ENCODE data around the gene ABCB6. TPM values are rescaled to one million over a fixed set of nuclear protein-coding genes. Genes with fewer than 3 reads are reported as not detected.

Gene ABCB6
- total RNA-seq, 1 donor from 2014 or later, result 9.3 TPM

DNA sequence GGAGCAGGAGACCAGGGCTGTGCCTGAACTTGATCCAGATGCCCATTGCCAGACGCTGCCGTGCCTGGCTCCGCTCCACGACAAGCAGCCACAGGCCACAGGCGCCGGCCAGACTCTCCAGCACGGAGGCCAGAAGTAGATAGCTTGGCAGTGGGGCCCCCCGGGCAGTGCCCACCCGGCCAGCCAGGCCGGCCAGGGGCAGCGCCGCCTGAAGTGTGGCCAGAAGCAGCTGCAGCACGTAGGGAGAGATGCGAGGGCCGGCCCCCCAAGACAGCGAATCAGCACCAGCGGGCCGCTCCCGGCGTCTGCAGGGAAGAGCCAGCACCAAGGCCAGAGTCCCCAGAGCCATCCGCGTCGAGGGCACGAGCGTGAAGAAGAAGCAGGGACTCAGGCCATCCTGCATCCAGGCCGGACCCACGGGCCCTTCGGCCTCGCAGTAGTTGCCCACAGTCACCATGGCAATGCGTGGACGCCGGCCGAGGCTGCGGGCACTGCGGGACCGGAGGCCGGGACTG, 484 bp downstream of the ABCB6 start:
- DNase-seq (ENCODE audit: low read depth), result no peak
- H3K4me3 ChIP-seq (ENCODE audit: low read depth, low read length), result peak overlapping the region; percentile 62
- TF ChIP-seq CTCF (conservative IDR thresholded peaks at IDR 0.05; ENCODE audit: low read depth, low read length), result no peak

- TF ChIP-seq CTCF (conservative IDR thresholded peaks at IDR 0.05; ENCODE audit: low read depth, low read length), result no peak
- no peak overlapping the region for H3K4me3 ChIP-seq (ENCODE audit: low read depth, low read length)
- no peak for DNase-seq (ENCODE audit: low read depth)
These were observed 2.2 kb downstream of the ABCB6 start for GRCh38 chr2:219216535-219216915.

DNA sequence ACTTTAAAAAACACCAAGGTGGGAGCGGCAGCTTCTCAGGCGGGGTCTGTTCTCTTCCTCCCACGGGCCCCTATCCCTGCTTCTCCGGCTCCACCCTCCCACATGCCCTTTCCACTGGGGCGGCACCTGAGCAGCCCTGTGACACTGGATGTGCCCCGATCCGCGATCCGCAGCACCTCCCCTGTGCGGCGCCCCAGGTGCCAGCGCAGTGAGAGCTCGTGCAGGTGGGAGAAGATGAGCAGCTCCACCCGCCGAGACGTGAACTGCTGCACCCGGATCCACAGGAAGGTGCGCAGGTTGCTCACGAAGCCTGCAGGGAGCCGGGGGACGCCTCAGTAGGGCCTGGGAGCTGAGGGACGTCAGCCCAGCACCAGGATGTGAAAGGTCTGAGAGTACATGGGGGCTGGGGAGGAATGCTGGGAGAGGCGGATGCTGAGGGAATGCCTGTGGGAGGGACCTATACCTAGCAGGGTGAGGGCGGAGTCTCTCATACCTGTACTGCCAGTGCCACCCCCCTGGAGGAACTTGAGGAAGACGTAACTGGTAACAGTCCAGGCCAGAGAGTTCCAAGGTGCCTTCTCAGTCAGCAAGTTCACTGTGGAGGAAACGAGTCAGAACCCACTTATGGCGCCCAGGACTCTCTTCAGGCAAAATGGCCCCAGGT, 2.8 kb downstream of the ABCB6 start:
- no peak overlapping the region for H3K4me3 ChIP-seq (ENCODE audit: low read depth, low read length)
- no peak for DNase-seq (ENCODE audit: low read depth)
- no peak for TF ChIP-seq CTCF (conservative IDR thresholded peaks at IDR 0.05; ENCODE audit: low read depth, low read length)

- no peak for DNase-seq (ENCODE audit: low read depth)
- no peak for TF ChIP-seq CTCF (conservative IDR thresholded peaks at IDR 0.05; ENCODE audit: low read depth, low read length)
- H3K4me3 ChIP-seq (ENCODE audit: low read depth, low read length), result no peak overlapping the region
These were observed 4.0 kb downstream of the ABCB6 start for GRCh38 chr2:219214786-219215185.

- H3K4me3 ChIP-seq (ENCODE audit: low read depth, low read length), result no peak overlapping the region
- TF ChIP-seq CTCF (conservative IDR thresholded peaks at IDR 0.05; ENCODE audit: low read depth, low read length), result no peak
These were observed 4.6 kb downstream of the ABCB6 start for GRCh38 chr2:219214141-219214540.

DNA sequence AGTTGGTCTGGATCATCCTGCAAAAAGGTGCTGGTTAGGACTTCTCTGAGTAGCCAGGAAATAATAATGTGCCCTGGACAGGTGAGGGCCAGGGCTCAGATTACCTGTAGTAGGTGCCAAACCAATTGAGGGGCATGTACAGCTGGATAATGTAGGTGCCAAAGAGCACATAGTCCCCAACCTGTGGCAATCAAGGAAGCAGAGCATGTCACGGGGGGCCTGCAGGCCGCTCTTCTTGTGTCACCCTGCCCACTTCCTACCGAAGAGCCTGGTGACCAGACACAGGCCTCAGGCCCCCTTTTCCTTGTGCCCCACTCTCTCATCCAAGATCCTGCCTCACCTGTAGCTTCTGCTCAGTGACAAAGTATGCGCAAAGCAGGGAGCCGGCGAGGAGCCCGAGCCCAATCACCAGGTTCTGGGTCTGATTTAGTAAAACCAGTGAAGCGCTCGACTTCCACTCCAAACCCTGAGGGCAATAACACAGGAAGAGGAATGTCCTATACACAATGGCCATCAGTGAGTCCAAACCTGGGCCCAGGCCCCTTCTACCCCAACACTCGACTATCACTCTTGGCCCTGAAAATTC, 5.2 kb downstream of the ABCB6 start:
- TF ChIP-seq CTCF (conservative IDR thresholded peaks at IDR 0.05; ENCODE audit: low read depth, low read length), result no peak
- DNase-seq (ENCODE audit: low read depth), result no peak
- H3K4me3 ChIP-seq (ENCODE audit: low read depth, low read length), result no peak overlapping the region

More at GRCh38 chr2:219214141-219214540, 4.6 kb downstream of the ABCB6 start:
- DNase-seq (ENCODE audit: low read depth), result no peak

DNA sequence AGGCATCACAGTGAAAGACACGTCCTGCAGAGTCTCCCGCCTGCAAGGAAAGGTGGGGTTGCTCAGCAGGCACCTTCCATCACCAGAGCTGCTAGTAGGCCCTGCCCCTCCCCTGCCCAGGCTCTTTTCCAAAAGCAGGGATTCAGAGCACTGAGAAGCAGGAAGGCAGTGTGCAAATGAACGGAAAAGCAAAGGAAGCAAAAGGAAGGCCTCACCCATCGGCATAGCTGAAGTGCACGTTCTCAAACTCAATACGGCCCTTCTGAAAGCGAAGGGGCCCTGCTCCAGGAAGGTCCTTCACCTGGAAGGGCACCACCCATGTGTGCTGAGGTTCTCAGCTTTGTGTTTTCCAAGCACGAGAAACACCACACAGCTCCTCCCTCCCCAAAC, 5.7 kb downstream of the ABCB6 start:
- TF ChIP-seq CTCF (conservative IDR thresholded peaks at IDR 0.05; ENCODE audit: low read depth, low read length), result no peak
- no peak overlapping the region for H3K4me3 ChIP-seq (ENCODE audit: low read depth, low read length)
- no peak for DNase-seq (ENCODE audit: low read depth)

Measured in epithelial cell of proximal tubule (primary cell).